BLaER1 treated with 17β-estradiol and CSF1 and Interleukin-3, amounts not matched to agents 10 nM and 100 nM (cell line): ENCODE data around the gene ALOX15B.

Source experiments
- H3K27ac ChIP-seq, 11 experiments: shearing (Covaris generic); formaldehyde crosslinking; 2 replicates each; pipeline ENCODE4 v1.8.1; 2022
- H3K27me3 ChIP-seq, 11 experiments: shearing (Covaris generic); formaldehyde crosslinking; 2 replicates each; pipeline ENCODE4 v1.8.1; 2022
- H3K36me3 ChIP-seq, 11 experiments: shearing (Covaris generic); formaldehyde crosslinking; 2 replicates each; pipeline ENCODE4 v1.8.1; 2022
- H3K4me1 ChIP-seq, 10 experiments: shearing (Covaris generic); formaldehyde crosslinking; 2 replicates each; pipeline ENCODE4 v1.8.1; 2022
- H3K4me2 ChIP-seq, 11 experiments: shearing (Covaris generic); formaldehyde crosslinking; 2 replicates each; pipeline ENCODE4 v1.8.1; 2022
- H3K4me3 ChIP-seq, 10 experiments: shearing (Covaris generic); formaldehyde crosslinking; 2 replicates each; pipeline ENCODE4 v1.8.1; 2022
- H3K9ac ChIP-seq, 11 experiments: shearing (Covaris generic); formaldehyde crosslinking; 2 replicates each; pipeline ENCODE4 v1.8.1; 2022
- H3K9me3 ChIP-seq, 11 experiments: shearing (Covaris generic); formaldehyde crosslinking; replicated peaks in 1 of 11; 2 replicates each; pipeline ENCODE4 v1.8.1; 2022
- H4K20me1 ChIP-seq, 11 experiments: shearing (Covaris generic); formaldehyde crosslinking; 2 replicates each; pipeline ENCODE4 v1.8.1; 2022
- Cebpa-rat ChIP-seq, 11 experiments: shearing (Covaris generic); IDR thresholded peaks; 2 replicates each; pipeline ENCODE4 v1.8.1; 2022

The ALOX15B gene

GRCh38 chr17:8001976-8002720, 36.7 kb upstream of the ALOX15B start, which contains the start of gene GUCY2D:
Gene GUCY2D (plus strand): TSS chr17:8002615. CDS start chr17:8003048, 433 bp downstream.
- Histone ChIP-seq H3K4me2 (peak within 1 kb of the TSS; percentile 46 to 86 (median 65)), H3K36me3 (no peaks in the 10 kb centered on the region), H3K9me3 (peaks cover 0 to 11% (median 6%) of the 10 kb centered on the region in 11 experiments; a peak in 11 of 22 replicates), H3K4me1 (peaks cover 15 to 27% (median 20%) of the 10 kb centered on the region in 10 experiments), H3K27ac (no peak within 1 kb of the TSS), H3K4me3 (peak within 1 kb of the TSS in 5 of 10 experiments; percentile 22 to 47 (median 34); a peak in 7 of 20 replicates), H3K27me3 (peaks cover 34 to 69% (median 59%) of the 10 kb centered on the region in 11 experiments), H3K9ac (peak within 1 kb of the TSS in 3 of 11 experiments; percentile 0 to 30 (median 5); a peak in 2 of 22 replicates), H4K20me1 (no peaks in the 10 kb centered on the region; a peak in 1 of 22 replicates)
- no peak for TF ChIP-seq Cebpa-rat (IDR thresholded peaks at IDR 0.05)

GRCh38 chr17:8002721-8003593, 35.9 kb upstream of the ALOX15B start:
- TF ChIP-seq Cebpa-rat (IDR thresholded peaks at IDR 0.05) = no peak
- peaks cover 9 to 24% (median 15%) of the 10 kb centered on the region in 10 experiments for H3K4me1 ChIP-seq
- no peak overlapping the region for H3K27ac ChIP-seq
- peaks cover 34 to 69% (median 59%) of the 10 kb centered on the region in 11 experiments for H3K27me3 ChIP-seq
- H3K36me3 ChIP-seq = no peaks in the 10 kb centered on the region
- H4K20me1 ChIP-seq = no peaks in the 10 kb centered on the region; a peak in 1 of 22 replicates
- H3K9me3 ChIP-seq = peaks cover 0 to 11% (median 6%) of the 10 kb centered on the region in 11 experiments; a peak in 11 of 22 replicates
- H3K4me3 ChIP-seq = peak overlapping the region in 5 of 10 experiments; percentile 22 to 47 (median 34); a peak in 7 of 20 replicates
- H3K9ac ChIP-seq = peak overlapping the region in 2 of 11 experiments; percentile 5 to 30; a peak in 1 of 22 replicates
- peak overlapping the region; percentile 46 to 86 (median 65); a peak in 21 of 22 replicates for H3K4me2 ChIP-seq

- peaks cover 34 to 69% (median 59%) of the 10 kb centered on the region in 11 experiments for H3K27me3 ChIP-seq
- no peak overlapping the region for H3K27ac ChIP-seq
- no peaks in the 10 kb centered on the region for H3K36me3 ChIP-seq
- H4K20me1 ChIP-seq = no peaks in the 10 kb centered on the region; a peak in 1 of 22 replicates
- H3K9ac ChIP-seq = no peak overlapping the region
- peaks cover 9 to 24% (median 15%) of the 10 kb centered on the region in 10 experiments for H3K4me1 ChIP-seq
- no peak for TF ChIP-seq Cebpa-rat (IDR thresholded peaks at IDR 0.05)
- H3K4me2 ChIP-seq = no peak overlapping the region
- no peak overlapping the region for H3K4me3 ChIP-seq
- peaks cover 0 to 11% (median 6%) of the 10 kb centered on the region in 11 experiments; a peak in 11 of 22 replicates for H3K9me3 ChIP-seq
These were observed 35.2 kb upstream of the ALOX15B start for GRCh38 chr17:8003594-8004181.

DNA sequence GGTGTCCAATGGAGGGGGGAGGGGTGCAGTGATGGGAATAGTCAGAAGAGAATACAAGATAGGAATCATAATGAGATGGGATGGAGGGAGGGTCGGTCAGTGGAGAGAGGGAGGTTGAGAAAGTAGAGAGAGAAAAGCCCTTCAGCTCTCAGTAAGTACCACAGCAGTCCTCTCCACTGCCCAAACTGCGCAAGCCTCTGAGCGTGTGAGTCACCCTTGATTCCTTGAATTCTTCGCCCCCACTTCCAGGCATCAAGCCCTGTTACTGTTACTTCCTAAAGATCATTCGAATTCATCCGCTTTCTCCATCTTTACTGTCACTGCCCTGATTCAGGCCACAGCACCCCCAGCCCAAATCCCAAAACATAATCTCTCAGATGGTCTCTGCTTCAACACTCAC, 34.0 kb upstream of the ALOX15B start:
- Histone ChIP-seq H3K9ac (no peak overlapping the region), H4K20me1 (no peaks in the 10 kb centered on the region; a peak in 1 of 22 replicates), H3K9me3 (peaks cover 0 to 11% (median 6%) of the 10 kb centered on the region in 11 experiments; a peak in 11 of 22 replicates), H3K4me3 (no peak overlapping the region), H3K36me3 (no peaks in the 10 kb centered on the region), H3K4me1 (peaks cover 9 to 24% (median 15%) of the 10 kb centered on the region in 10 experiments), H3K27me3 (peaks cover 34 to 65% (median 57%) of the 10 kb centered on the region in 11 experiments), H3K4me2 (peak overlapping the region in 2 of 11 experiments; percentile 16 to 26; a peak in 1 of 22 replicates), H3K27ac (no peak overlapping the region)
- TF ChIP-seq Cebpa-rat (IDR thresholded peaks at IDR 0.05) = no peak

DNA sequence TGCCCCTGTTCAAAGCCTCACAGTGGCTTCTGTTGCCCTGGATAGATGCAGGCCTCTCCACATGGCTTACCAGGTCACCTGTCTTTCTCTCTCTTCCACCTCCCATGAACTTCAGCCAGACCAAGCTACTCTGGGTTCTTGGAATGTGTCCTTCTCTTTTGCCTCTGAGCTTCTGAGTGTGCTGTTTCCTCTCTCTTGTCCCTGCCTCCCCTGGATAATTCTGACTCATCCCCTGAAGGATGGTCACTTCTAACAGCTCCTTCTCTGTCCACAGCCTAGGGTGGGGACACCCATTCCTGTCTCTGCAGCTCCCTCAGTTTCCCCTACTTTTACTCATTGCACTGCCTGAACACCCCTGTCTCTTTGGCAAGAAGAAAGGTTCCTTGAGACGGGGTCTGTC, 33.5 kb upstream of the ALOX15B start:
- H3K4me1 ChIP-seq = peaks cover 9 to 24% (median 15%) of the 10 kb centered on the region in 10 experiments
- H3K4me2 ChIP-seq = peak overlapping the region in 2 of 11 experiments; percentile 16 to 26; a peak in 1 of 22 replicates
- no peaks in the 10 kb centered on the region for H3K36me3 ChIP-seq
- H4K20me1 ChIP-seq = no peaks in the 10 kb centered on the region; a peak in 1 of 22 replicates
- no peak overlapping the region for H3K4me3 ChIP-seq
- no peak for TF ChIP-seq Cebpa-rat (IDR thresholded peaks at IDR 0.05)
- H3K9ac ChIP-seq = no peak overlapping the region
- peaks cover 0 to 11% (median 6%) of the 10 kb centered on the region in 11 experiments; a peak in 11 of 22 replicates for H3K9me3 ChIP-seq
- no peak overlapping the region for H3K27ac ChIP-seq
- H3K27me3 ChIP-seq = peaks cover 34 to 64% (median 55%) of the 10 kb centered on the region in 11 experiments

GRCh38 chr17:8005967-8006730, 32.7 kb upstream of the ALOX15B start:
- Histone ChIP-seq H3K27ac (no peak overlapping the region), H3K9ac (no peak overlapping the region)

DNA sequence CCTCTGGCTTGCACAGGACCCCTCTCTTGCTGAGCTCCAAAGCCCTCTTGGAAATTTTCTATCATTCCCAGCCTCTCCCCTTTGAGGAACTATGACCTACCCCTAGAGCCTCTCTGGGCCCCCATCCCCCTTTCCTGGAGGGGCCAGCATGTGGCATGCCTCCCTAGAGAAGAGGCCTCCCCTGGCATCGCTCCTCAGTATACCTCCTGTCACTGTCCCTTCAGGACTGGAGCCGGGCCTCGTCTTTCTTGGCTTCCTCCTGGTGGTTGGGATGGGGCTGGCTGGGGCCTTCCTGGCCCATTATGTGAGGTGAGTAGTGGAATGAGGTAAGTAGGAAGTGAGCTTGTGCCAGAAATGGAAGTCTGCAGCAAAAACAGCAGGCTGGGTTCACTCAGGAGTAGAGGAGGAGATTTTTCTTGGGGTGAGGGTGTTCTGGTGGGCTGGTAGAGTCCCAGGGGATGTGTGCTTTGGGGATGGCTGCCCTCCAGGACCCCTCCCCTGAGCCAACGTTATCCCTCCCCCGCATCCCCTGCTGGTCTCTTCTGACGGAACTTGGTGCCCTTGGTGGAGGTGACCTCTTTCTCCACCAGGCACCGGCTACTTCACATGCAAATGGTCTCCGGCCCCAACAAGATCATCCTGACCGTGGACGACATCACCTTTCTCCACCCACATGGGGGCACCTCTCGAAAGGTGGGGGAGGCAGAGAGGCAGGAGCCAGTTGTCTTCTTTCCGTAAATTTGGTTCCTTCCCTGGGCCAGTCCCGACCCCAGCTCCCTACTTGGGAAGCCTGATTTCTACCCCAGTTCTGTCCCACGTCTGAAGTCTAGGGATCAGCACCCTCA, 31.8 kb upstream of the ALOX15B start:
- no peak for TF ChIP-seq Cebpa-rat (IDR thresholded peaks at IDR 0.05)
- Histone ChIP-seq H3K27me3 (peaks cover 29 to 51% (median 42%) of the 10 kb centered on the region in 11 experiments), H3K4me1 (peaks cover 6 to 21% (median 12%) of the 10 kb centered on the region in 10 experiments), H3K36me3 (no peaks in the 10 kb centered on the region), H3K4me2 (no peak overlapping the region; a peak in 1 of 22 replicates), H3K27ac (no peak overlapping the region), H3K9ac (no peak overlapping the region), H3K9me3 (peaks cover 0 to 11% (median 6%) of the 10 kb centered on the region in 11 experiments; a peak in 11 of 22 replicates), H4K20me1 (no peaks in the 10 kb centered on the region; a peak in 2 of 22 replicates), H3K4me3 (no peak overlapping the region)

More at GRCh38 chr17:8005967-8006730, 32.7 kb upstream of the ALOX15B start:
- Histone ChIP-seq H3K4me1 (peaks cover 9 to 24% (median 15%) of the 10 kb centered on the region in 10 experiments), H3K4me2 (no peak overlapping the region), H3K36me3 (no peaks in the 10 kb centered on the region), H3K9me3 (peaks cover 0 to 11% (median 6%) of the 10 kb centered on the region in 11 experiments; a peak in 11 of 22 replicates), H4K20me1 (no peaks in the 10 kb centered on the region; a peak in 1 of 22 replicates), H3K27me3 (peaks cover 31 to 56% (median 47%) of the 10 kb centered on the region in 11 experiments), H3K4me3 (no peak overlapping the region)
- no peak for TF ChIP-seq Cebpa-rat (IDR thresholded peaks at IDR 0.05)
